Measurements from ENCODE around the gene MAL. TPM values are rescaled to one million over a fixed set of nuclear protein-coding genes. Genes with fewer than 3 reads are reported as not detected.

MAL gene
- polyA plus RNA-seq, 1 of the 3 experiments (the other 2 are of a cell fraction): not detected

- 32% methylated on average over 5 of the region's 5 CpGs for WGBS (ENCODE audit: low lambda C conversion rate)
- Histone ChIP-seq H3K27ac (ENCODE audit: low read depth in 2 of 2, low read length in 1 of 2) (no peak overlapping the region), H3K4me2 (no peak overlapping the region), H3K36me3 (replicated peaks in 1 of 2; ENCODE audit: control insufficient read depth in 1 of 2, insufficient read depth in 2 of 2, low read length in 1 of 2) (no peaks in the 10 kb centered on the region), H3K27me3 (ENCODE audit: insufficient read depth) (peaks cover 45% of the 10 kb centered on the region), H3K9ac (no peak overlapping the region), H2AFZ (ENCODE audit: low read depth) (no peak overlapping the region), H3K79me2 (ENCODE audit: insufficient read depth) (no peaks in the 10 kb centered on the region), H4K20me1 (ENCODE audit: insufficient read depth) (no peaks in the 10 kb centered on the region), H3K4me1 (ENCODE audit: control insufficient read depth in 1 of 2, insufficient read depth in 2 of 2, low read depth in 1 of 2, low read length in 1 of 2) (no peaks in the 10 kb centered on the region), H3K4me3 (ENCODE audit: low read depth in 2 of 2, low read length in 1 of 2) (no peak overlapping the region), H3K9me3 (no peaks in the 10 kb centered on the region), H3F3A (replicated peaks; ENCODE audit: insufficient read depth) (no peaks in the 10 kb centered on the region), H3K9me2 (no peaks in the 10 kb centered on the region)
- TF ChIP-seq, protein P1, sequence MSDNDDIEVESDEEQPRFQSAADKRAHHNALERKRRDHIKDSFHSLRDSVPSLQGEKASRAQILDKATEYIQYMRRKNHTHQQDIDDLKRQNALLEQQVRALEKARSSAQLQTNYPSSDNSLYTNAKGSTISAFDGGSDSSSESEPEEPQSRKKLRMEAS (IDR thresholded peaks at IDR 0.05; ENCODE audit: low read depth): no peak
- TF ChIP-seq POLR2AphosphoS5 (IDR thresholded peaks at IDR 0.05; ENCODE audit: low read depth, low read length) (no peak), PBX3 (IDR thresholded peaks at IDR 0.05) (no peak), TCF12 (IDR thresholded peaks at IDR 0.05) (no peak), SMC3 (IDR thresholded peaks at IDR 0.05; ENCODE audit: low read depth, low read length) (no peak), JUND (IDR thresholded peaks at IDR 0.05) (no peak), SIN3A (IDR thresholded peaks at IDR 0.05; ENCODE audit: borderline replicate concordance, low read depth, low read length) (no peak), REST (IDR thresholded peaks at IDR 0.05; ENCODE audit: low read depth, low read length) (no peak), FOXM1 (IDR thresholded peaks at IDR 0.05; ENCODE audit: low read depth) (no peak), YY1 (IDR thresholded peaks at IDR 0.05; ENCODE audit: low read depth) (no peak), EZH2phosphoT487 (IDR thresholded peaks at IDR 0.05; ENCODE audit: borderline replicate concordance, low read depth) (no peak), IRF3 (IDR thresholded peaks at IDR 0.05; ENCODE audit: low read depth, low read length) (no peak), CHD2 (IDR thresholded peaks at IDR 0.05; ENCODE audit: low read length, partially characterized antibody) (no peak), TAF1 (IDR thresholded peaks at IDR 0.05; ENCODE audit: borderline replicate concordance, low read depth, low read length) (no peak), RFX5 (IDR thresholded peaks at IDR 0.05; ENCODE audit: low read length) (no peak), GABPA (IDR thresholded peaks at IDR 0.05; ENCODE audit: low read depth) (no peak), RAD21 (IDR thresholded peaks at IDR 0.05; ENCODE audit: low read length) (no peak)
- TF ChIP-seq, protein P2, sequence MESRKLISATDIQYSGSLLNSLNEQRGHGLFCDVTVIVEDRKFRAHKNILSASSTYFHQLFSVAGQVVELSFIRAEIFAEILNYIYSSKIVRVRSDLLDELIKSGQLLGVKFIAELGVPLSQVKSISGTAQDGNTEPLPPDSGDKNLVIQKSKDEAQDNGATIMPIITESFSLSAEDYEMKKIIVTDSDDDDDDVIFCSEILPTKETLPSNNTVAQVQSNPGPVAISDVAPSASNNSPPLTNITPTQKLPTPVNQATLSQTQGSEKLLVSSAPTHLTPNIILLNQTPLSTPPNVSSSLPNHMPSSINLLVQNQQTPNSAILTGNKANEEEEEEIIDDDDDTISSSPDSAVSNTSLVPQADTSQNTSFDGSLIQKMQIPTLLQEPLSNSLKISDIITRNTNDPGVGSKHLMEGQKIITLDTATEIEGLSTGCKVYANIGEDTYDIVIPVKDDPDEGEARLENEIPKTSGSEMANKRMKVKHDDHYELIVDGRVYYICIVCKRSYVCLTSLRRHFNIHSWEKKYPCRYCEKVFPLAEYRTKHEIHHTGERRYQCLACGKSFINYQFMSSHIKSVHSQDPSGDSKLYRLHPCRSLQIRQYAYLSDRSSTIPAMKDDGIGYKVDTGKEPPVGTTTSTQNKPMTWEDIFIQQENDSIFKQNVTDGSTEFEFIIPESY (IDR thresholded peaks at IDR 0.05; ENCODE audit: borderline replicate concordance, low read depth): no peak
- CTCF ChIA-PET: interaction anchor here (1.0 to 2.7 kb wide), 12 partner anchors 9 to 131 kb away, joined by 3 to 25 read pairs (median 6); partner anchors contain the start of genes MAL and TEKT4
- no peak for DNase-seq
- POLR2A ChIA-PET: no interaction called here
Observed at GRCh38 chr2:94985636-94986035, 39.9 kb upstream of the MAL start.

Measured in SK-N-SH (cell line).